Retinal pigment epithelial cell (primary cell): ENCODE data around the gene FHIP2A.
"Not testable (repeated sequence)": the region's sequence is repeated elsewhere in the genome, so short reads cannot be mapped to it uniquely, and the experiment has no call there.

Experiments
- DNase-seq: peaks from one replicate; pipeline ENCODE4 v3.0.0-alpha.2; 2010; ENCODE audit warnings: low read depth
- H3K4me3 ChIP-seq: 2 replicates; pipeline ENCODE4 v1.5.1; 2011; ENCODE audit warnings: mild to moderate bottlenecking, low read length, control low read depth, moderate library complexity
- CTCF ChIP-seq: conservative IDR thresholded peaks from 2 replicates; pipeline ENCODE4 v1.5.1; 2011; ENCODE audit warnings: low read depth, low read length, control low read depth, inconsistent platforms

The FHIP2A gene

GRCh38 chr10:114821293-114821914 is at the start of gene FHIP2A:
Gene FHIP2A, plus strand, starts transcription at chr10:114821780. Its CDS starts 299 bp downstream, at chr10:114822079.
- peak within 1 kb of the TSS; percentile 62 for H3K4me3 ChIP-seq
- peak; percentile 39 for TF ChIP-seq CTCF
- DNase-seq = no peak

GRCh38 chr10:114772496-114773196 is 48.9 kb upstream of the FHIP2A start:
- no peak for TF ChIP-seq CTCF
- DNase-seq = no peak
- H3K4me3 ChIP-seq = no peak overlapping the region

- DNase-seq = no peak
- no peak overlapping the region for H3K4me3 ChIP-seq
- TF ChIP-seq CTCF = no peak
Measured at GRCh38 chr10:114773197-114773532, 48.4 kb upstream of the FHIP2A start.

- not testable (repeated sequence) for DNase-seq, H3K4me3 ChIP-seq
Measured at GRCh38 chr10:114775082-114775481, 46.5 kb upstream of the FHIP2A start.

GRCh38 chr10:114777415-114777814 is 44.2 kb upstream of the FHIP2A start:
- H3K4me3 ChIP-seq = no peak overlapping the region
- no peak for DNase-seq

GRCh38 chr10:114779803-114780576 is 41.6 kb upstream of the FHIP2A start:
- DNase-seq = no peak
- no peak for TF ChIP-seq CTCF

More at GRCh38 chr10:114777415-114777814, 44.2 kb upstream of the FHIP2A start:
- TF ChIP-seq CTCF = no peak

GRCh38 chr10:114780577-114781184 is 40.9 kb upstream of the FHIP2A start:
- no peak overlapping the region for H3K4me3 ChIP-seq
- DNase-seq = no peak
- no peak for TF ChIP-seq CTCF

More at GRCh38 chr10:114779803-114780576, 41.6 kb upstream of the FHIP2A start:
- no peak overlapping the region for H3K4me3 ChIP-seq
